ES-I3 (cell line): ENCODE results near the gene NTSR1.

Experiments
- H3K36me3 ChIP-seq: 2 replicates; pipeline ENCODE4 v1.6.1; 2013; ENCODE audit warnings: mild to moderate bottlenecking, low read length, control low read depth, moderate library complexity; ENCODE audit not compliant: insufficient read depth
- H3K4me1 ChIP-seq: 2 replicates; pipeline ENCODE4 v1.6.1; 2013; ENCODE audit warnings: mild to moderate bottlenecking, control low read depth, low read length; ENCODE audit not compliant: insufficient read depth
- H3K9ac ChIP-seq: 2 replicates; pipeline ENCODE4 v1.6.1; 2013; ENCODE audit warnings: low read depth, mild to moderate bottlenecking, low read length, moderate library complexity
- H3K9me3 ChIP-seq: 2 replicates; pipeline ENCODE4 v1.6.1; 2013; ENCODE audit warnings: mild to moderate bottlenecking, low read length, moderate library complexity; ENCODE audit not compliant: control insufficient read depth, insufficient read depth

The NTSR1 gene

GRCh38 chr20:62704341-62704948, 4.2 kb upstream of the NTSR1 start:
- no peak overlapping the region for H3K9ac ChIP-seq
- no peaks in the 10 kb centered on the region for H3K36me3 ChIP-seq
- H3K9me3 ChIP-seq: no peaks in the 10 kb centered on the region
- H3K4me1 ChIP-seq: no peaks in the 10 kb centered on the region; the same call in 1 of the 2 replicates

- Histone ChIP-seq H3K4me1 (no peaks in the 10 kb centered on the region; the same call in 1 of the 2 replicates), H3K36me3 (no peaks in the 10 kb centered on the region), H3K9me3 (no peaks in the 10 kb centered on the region), H3K9ac (no peak overlapping the region)
Measured at GRCh38 chr20:62705627-62706026, 3.0 kb upstream of the NTSR1 start.

- Histone ChIP-seq H3K9me3 (no peaks in the 10 kb centered on the region), H3K36me3 (no peaks in the 10 kb centered on the region), H3K9ac (no peak overlapping the region), H3K4me1 (no peaks in the 10 kb centered on the region; the same call in 1 of the 2 replicates)
Measured at GRCh38 chr20:62706344-62706743, 2.3 kb upstream of the NTSR1 start.

DNA sequence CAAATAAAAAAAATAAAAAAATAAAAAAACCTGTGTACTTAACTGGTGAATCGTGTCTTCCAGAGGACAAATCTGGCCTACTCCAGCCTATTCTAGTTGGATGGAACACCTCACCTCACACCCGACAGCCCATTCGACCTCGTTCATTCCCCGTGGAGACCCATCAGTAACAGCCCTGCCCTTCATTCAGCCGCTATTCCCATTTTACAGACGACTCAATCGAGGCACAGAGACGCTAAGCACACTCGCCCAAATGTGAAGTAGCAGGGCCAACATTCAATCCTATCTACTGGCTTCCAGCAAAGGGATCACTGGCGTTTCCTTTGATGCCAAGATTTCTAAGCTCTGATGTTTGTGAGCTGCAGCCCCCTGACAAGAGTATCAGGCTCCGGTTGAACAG, 1.8 kb upstream of the NTSR1 start:
- no peak overlapping the region for H3K9ac ChIP-seq

GRCh38 chr20:62707276-62707920, 1.2 kb upstream of the NTSR1 start:
- H3K4me1 ChIP-seq: no peaks in the 10 kb centered on the region; the same call in 1 of the 2 replicates
- H3K36me3 ChIP-seq: no peaks in the 10 kb centered on the region
- H3K9ac ChIP-seq: no peak overlapping the region
- no peaks in the 10 kb centered on the region for H3K9me3 ChIP-seq

More for the DNA sequence above, 1.8 kb upstream of the NTSR1 start:
- Histone ChIP-seq H3K9me3 (no peaks in the 10 kb centered on the region), H3K36me3 (no peaks in the 10 kb centered on the region), H3K4me1 (no peaks in the 10 kb centered on the region; the same call in 1 of the 2 replicates)

DNA sequence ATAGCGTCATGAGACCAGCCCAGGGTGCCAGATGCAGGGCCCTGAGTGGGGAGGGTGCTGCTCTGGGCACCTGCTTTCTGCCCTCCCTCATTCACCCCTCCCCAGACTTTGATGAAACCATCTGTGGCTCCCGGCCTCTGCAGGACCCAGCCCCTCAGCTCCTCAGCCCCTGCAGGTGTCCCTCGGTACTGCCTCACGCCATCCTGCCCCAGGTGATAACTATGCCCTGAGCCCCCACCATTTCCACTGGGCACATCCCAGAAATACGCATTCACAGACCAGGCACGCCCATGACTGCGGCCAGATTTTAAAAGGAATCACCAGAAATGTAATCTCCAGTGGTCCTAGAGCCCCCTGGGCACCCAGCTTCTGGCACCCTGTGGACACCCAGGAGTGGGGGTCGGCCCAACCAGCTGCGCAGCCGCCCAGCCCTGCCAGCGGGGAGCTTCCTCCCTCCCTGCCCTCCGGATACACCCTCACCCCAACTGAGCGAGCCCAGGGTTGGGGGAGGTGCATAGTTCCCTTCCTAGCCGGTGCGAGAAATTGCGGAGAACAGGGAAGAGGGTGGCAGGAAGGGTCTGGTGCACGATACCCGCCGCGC, 615 bp upstream of the NTSR1 start:
- Histone ChIP-seq H3K9ac (peak overlapping the region; percentile 61; the same call in 1 of the 2 replicates), H3K9me3 (no peaks in the 10 kb centered on the region), H3K4me1 (no peaks in the 10 kb centered on the region; the same call in 1 of the 2 replicates), H3K36me3 (no peaks in the 10 kb centered on the region)

DNA sequence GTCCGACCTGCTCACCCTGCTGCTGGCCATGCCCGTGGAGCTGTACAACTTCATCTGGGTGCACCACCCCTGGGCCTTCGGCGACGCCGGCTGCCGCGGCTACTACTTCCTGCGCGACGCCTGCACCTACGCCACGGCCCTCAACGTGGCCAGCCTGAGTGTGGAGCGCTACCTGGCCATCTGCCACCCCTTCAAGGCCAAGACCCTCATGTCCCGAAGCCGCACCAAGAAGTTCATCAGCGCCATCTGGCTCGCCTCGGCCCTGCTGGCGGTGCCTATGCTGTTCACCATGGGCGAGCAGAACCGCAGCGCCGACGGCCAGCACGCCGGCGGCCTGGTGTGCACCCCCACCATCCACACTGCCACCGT, 885 bp downstream of the NTSR1 start:
- H3K4me1 ChIP-seq: no peaks in the 10 kb centered on the region; the same call in 1 of the 2 replicates
- no peak overlapping the region for H3K9ac ChIP-seq
- H3K9me3 ChIP-seq: no peaks in the 10 kb centered on the region
- no peaks in the 10 kb centered on the region for H3K36me3 ChIP-seq

DNA sequence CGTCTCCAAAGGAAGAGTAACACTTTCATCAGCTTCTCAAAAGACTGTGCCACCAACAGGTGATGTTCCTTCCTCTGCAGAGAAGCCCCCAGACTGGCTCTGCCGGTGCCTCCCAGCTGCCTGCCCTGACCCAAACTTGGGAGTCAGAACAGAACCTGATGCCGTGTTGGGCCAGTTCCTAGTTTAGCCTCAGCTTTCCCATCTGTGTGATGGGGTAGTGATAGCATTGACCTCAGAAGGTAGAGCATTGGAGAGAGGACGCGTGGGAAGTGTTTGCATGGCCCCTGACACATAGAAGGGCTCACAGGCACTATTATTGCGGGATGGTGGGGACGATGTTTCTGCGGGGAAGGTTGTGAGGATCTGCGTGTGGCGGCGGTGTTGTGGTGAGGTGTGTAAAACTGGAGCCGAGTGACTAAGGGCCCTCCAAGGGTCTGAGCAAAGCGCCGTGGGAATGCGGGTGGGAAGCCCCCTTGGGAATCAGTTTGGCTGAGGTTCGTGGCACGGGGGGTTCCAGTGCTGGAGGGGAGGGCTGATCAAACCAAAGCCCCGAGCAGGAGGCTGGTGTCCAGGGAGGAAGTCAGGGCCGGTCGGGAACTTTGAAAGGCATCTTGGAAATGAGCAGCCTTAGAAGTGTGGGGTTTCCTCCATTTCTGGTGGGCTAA, 1.7 kb downstream of the NTSR1 start:
- Histone ChIP-seq H3K9ac (no peak overlapping the region), H3K4me1 (no peaks in the 10 kb centered on the region; the same call in 1 of the 2 replicates), H3K36me3 (no peaks in the 10 kb centered on the region), H3K9me3 (no peaks in the 10 kb centered on the region)

GRCh38 chr20:62710886-62711702, 2.5 kb downstream of the NTSR1 start:
- no peak overlapping the region for H3K9ac ChIP-seq
- no peaks in the 10 kb centered on the region; the same call in 1 of the 2 replicates for H3K4me1 ChIP-seq
- no peaks in the 10 kb centered on the region for H3K9me3 ChIP-seq
- H3K36me3 ChIP-seq: no peaks in the 10 kb centered on the region

DNA sequence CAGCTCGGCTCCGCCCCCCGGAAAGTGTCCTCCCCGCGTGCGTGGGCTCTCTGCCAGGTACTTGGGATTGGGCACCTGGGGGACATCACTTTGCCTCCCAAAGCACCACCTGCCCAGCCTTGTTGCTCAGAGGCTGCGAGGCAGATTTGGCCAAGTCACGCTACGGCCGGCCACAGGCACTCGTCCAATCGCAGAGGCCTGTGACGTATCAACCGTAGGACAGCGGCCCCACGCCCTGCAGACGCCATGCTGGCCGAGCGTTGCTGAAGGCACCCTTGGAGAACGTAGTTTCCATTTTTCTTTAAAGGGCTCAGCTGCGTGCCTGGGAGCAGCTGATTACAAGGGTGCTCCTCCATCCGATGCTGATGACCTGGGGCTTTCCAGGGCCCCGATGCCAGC, 3.1 kb downstream of the NTSR1 start:
- no peaks in the 10 kb centered on the region for H3K36me3 ChIP-seq
- no peak overlapping the region for H3K9ac ChIP-seq
- no peaks in the 10 kb centered on the region for H3K9me3 ChIP-seq
- H3K4me1 ChIP-seq: no peaks in the 10 kb centered on the region; the same call in 1 of the 2 replicates

DNA sequence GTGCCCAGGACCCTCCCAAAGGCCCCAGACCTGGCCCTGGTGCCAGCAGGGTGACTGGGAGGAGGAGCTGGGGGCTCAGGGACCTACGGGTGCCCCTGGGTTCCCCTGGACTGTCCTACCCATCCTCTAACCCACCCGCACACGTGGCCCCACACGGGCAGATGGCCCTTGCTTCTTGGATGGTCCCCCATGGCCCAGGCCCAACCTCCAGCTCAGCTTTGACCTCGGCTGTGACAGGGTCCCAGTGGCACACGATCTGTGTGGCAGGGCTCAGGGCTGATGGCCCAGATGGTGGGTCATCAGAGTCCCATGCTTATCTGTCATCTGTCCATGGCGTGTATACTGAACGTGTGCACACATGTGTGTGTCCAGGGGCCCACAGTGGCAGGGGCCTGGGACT, 4.0 kb downstream of the NTSR1 start:
- no peak overlapping the region for H3K9ac ChIP-seq
- no peaks in the 10 kb centered on the region; the same call in 1 of the 2 replicates for H3K4me1 ChIP-seq
- H3K36me3 ChIP-seq: no peaks in the 10 kb centered on the region
- H3K9me3 ChIP-seq: no peaks in the 10 kb centered on the region

GRCh38 chr20:62714006-62714405, 5.4 kb downstream of the NTSR1 start:
- no peak overlapping the region for H3K9ac ChIP-seq
- no peaks in the 10 kb centered on the region for H3K36me3 ChIP-seq
- H3K4me1 ChIP-seq: no peaks in the 10 kb centered on the region; the same call in 1 of the 2 replicates
- H3K9me3 ChIP-seq: no peaks in the 10 kb centered on the region

DNA sequence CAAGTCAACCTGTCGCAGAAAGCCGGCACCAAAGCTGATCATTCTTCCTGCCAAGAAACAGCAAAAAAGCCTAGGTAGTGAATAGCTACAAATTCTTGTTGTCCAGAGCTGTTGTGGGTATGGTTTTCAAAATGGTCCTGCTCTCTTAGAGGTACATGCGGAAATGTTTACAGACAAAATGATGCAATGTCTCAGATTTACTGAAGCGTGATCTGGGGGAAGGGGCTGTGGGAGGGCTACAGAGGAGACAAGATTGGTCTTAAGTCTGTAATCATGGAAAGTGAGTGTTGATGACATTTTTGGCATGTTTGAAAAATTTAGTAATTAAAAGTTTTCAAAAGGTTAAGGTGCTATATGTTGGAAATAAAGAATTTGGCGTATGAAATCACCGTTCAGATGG, 6.2 kb downstream of the NTSR1 start:
- H3K36me3 ChIP-seq: no peaks in the 10 kb centered on the region
- H3K9me3 ChIP-seq: no peaks in the 10 kb centered on the region; the same call in 1 of the 2 replicates
- no peak overlapping the region for H3K9ac ChIP-seq
- H3K4me1 ChIP-seq: no peaks in the 10 kb centered on the region

- Histone ChIP-seq H3K36me3 (no peaks in the 10 kb centered on the region), H3K9ac (no peak overlapping the region), H3K4me1 (no peaks in the 10 kb centered on the region)
Measured at GRCh38 chr20:62715201-62715600, 6.6 kb downstream of the NTSR1 start.

More at GRCh38 chr20:62715201-62715600, 6.6 kb downstream of the NTSR1 start:
- no peaks in the 10 kb centered on the region; the same call in 1 of the 2 replicates for H3K9me3 ChIP-seq
